Activated naive CD8-positive, alpha-beta T cell treated with anti-CD3 and anti-CD28 coated beads, Interleukin-2, amount 50 U/mL, for 24 hours (primary cell): ENCODE results near the gene CDKL5.

Experiments used
- ATAC-seq: fragments of 150-1000 bp; cut with Tn5 transposase; one replicate; pipeline ENCODE4 v1.10.0; 2021
- DNase-seq: peaks from one replicate; pipeline ENCODE4 v3.0.0; 2021
- H3K27ac Mint-ChIP-seq: one replicate; pipeline ENCODE4 v1.8.0; 2021; ENCODE audit warnings: mild to moderate bottlenecking, mixed read lengths
- H3K27me3 Mint-ChIP-seq: one replicate; pipeline ENCODE4 v1.8.0; 2021; ENCODE audit warnings: mixed read lengths
- H3K36me3 Mint-ChIP-seq: one replicate; pipeline ENCODE4 v1.8.0; 2021; ENCODE audit warnings: low read depth, mixed read lengths
- H3K4me1 Mint-ChIP-seq: one replicate; pipeline ENCODE4 v1.8.0; 2021; ENCODE audit warnings: mixed read lengths
- H3K4me3 Mint-ChIP-seq: one replicate; pipeline ENCODE4 v1.8.0; 2021; ENCODE audit warnings: mild to moderate bottlenecking, moderate library complexity, mixed read lengths
- H3K9me3 Mint-ChIP-seq: one replicate; pipeline ENCODE4 v1.8.0; 2021; ENCODE audit warnings: mixed read lengths

Gene CDKL5

GRCh38 chrX:18619288-18619687 is 193.9 kb downstream of the CDKL5 start:
- DNase-seq (no peak), ATAC-seq (no peak)
- Mint-ChIP-seq H3K4me3 (no peak overlapping the region), H3K27me3 (no peaks in the 10 kb centered on the region), H3K9me3 (no peaks in the 10 kb centered on the region), H3K4me1 (no peaks in the 10 kb centered on the region), H3K27ac (no peak overlapping the region), H3K36me3 (no peaks in the 10 kb centered on the region)

GRCh38 chrX:18620349-18620748 is 194.9 kb downstream of the CDKL5 start:
- Mint-ChIP-seq H3K4me1 (no peaks in the 10 kb centered on the region), H3K27me3 (no peaks in the 10 kb centered on the region), H3K27ac (no peak overlapping the region), H3K4me3 (no peak overlapping the region), H3K36me3 (no peaks in the 10 kb centered on the region), H3K9me3 (no peaks in the 10 kb centered on the region)
- no peak for DNase-seq
- no peak for ATAC-seq

- H3K4me1 Mint-ChIP-seq, result no peaks in the 10 kb centered on the region
- no peak overlapping the region for H3K27ac Mint-ChIP-seq
- no peaks in the 10 kb centered on the region for H3K27me3 Mint-ChIP-seq
- H3K9me3 Mint-ChIP-seq, result no peaks in the 10 kb centered on the region
- no peaks in the 10 kb centered on the region for H3K36me3 Mint-ChIP-seq
- ATAC-seq (no peak), DNase-seq (no peak)
- no peak overlapping the region for H3K4me3 Mint-ChIP-seq
Measured at GRCh38 chrX:18624599-18624998, 199.2 kb downstream of the CDKL5 start.

- Mint-ChIP-seq H3K4me1 (no peaks in the 10 kb centered on the region), H3K36me3 (peaks cover 2% of the 10 kb centered on the region), H3K27ac (no peak overlapping the region), H3K9me3 (no peaks in the 10 kb centered on the region), H3K4me3 (no peak overlapping the region), H3K27me3 (no peaks in the 10 kb centered on the region)
- DNase-seq, result no peak
- ATAC-seq, result no peak
Measured at GRCh38 chrX:18630934-18631333, 205.5 kb downstream of the CDKL5 start.

GRCh38 chrX:18638398-18638797 is 213.0 kb downstream of the CDKL5 start:
- Mint-ChIP-seq H3K4me1 (no peaks in the 10 kb centered on the region), H3K36me3 (peaks cover 2% of the 10 kb centered on the region), H3K27me3 (no peaks in the 10 kb centered on the region), H3K27ac (no peak overlapping the region), H3K9me3 (no peaks in the 10 kb centered on the region), H3K4me3 (no peak overlapping the region)
- DNase-seq (no peak), ATAC-seq (no peak)

- H3K36me3 Mint-ChIP-seq, result no peaks in the 10 kb centered on the region
- no peak overlapping the region for H3K4me3 Mint-ChIP-seq
- H3K27me3 Mint-ChIP-seq, result no peaks in the 10 kb centered on the region
- ATAC-seq, result no peak
- no peak for DNase-seq
- H3K9me3 Mint-ChIP-seq, result no peaks in the 10 kb centered on the region
- no peaks in the 10 kb centered on the region for H3K4me1 Mint-ChIP-seq
- H3K27ac Mint-ChIP-seq, result no peak overlapping the region
Measured at GRCh38 chrX:18639280-18639679, 213.9 kb downstream of the CDKL5 start.

GRCh38 chrX:18640686-18641085 is 215.3 kb downstream of the CDKL5 start:
- ATAC-seq, result no peak
- H3K4me1 Mint-ChIP-seq, result no peaks in the 10 kb centered on the region
- no peak overlapping the region for H3K27ac Mint-ChIP-seq

GRCh38 chrX:18643243-18643642 is 217.8 kb downstream of the CDKL5 start:
- Mint-ChIP-seq H3K27me3 (no peaks in the 10 kb centered on the region), H3K36me3 (no peaks in the 10 kb centered on the region), H3K27ac (no peak overlapping the region), H3K4me1 (no peaks in the 10 kb centered on the region), H3K4me3 (no peak overlapping the region), H3K9me3 (no peaks in the 10 kb centered on the region)
- DNase-seq (no peak), ATAC-seq (no peak)

More at GRCh38 chrX:18640686-18641085, 215.3 kb downstream of the CDKL5 start:
- H3K36me3 Mint-ChIP-seq, result no peaks in the 10 kb centered on the region
- no peaks in the 10 kb centered on the region for H3K27me3 Mint-ChIP-seq
- DNase-seq, result no peak
- H3K9me3 Mint-ChIP-seq, result no peaks in the 10 kb centered on the region
- H3K4me3 Mint-ChIP-seq, result no peak overlapping the region

- ATAC-seq, result no peak
- Mint-ChIP-seq H3K4me3 (no peak overlapping the region), H3K27ac (no peak overlapping the region), H3K36me3 (no peaks in the 10 kb centered on the region), H3K9me3 (no peaks in the 10 kb centered on the region), H3K27me3 (no peaks in the 10 kb centered on the region), H3K4me1 (no peaks in the 10 kb centered on the region)
- DNase-seq, result no peak
Measured at GRCh38 chrX:18643853-18644252, 218.4 kb downstream of the CDKL5 start.

GRCh38 chrX:18647621-18648020 is 222.2 kb downstream of the CDKL5 start:
- no peak overlapping the region for H3K4me3 Mint-ChIP-seq
- no peaks in the 10 kb centered on the region for H3K9me3 Mint-ChIP-seq
- H3K36me3 Mint-ChIP-seq, result no peaks in the 10 kb centered on the region
- ATAC-seq (no peak), DNase-seq (no peak)
- no peaks in the 10 kb centered on the region for H3K4me1 Mint-ChIP-seq
- no peaks in the 10 kb centered on the region for H3K27me3 Mint-ChIP-seq
- H3K27ac Mint-ChIP-seq, result no peak overlapping the region

GRCh38 chrX:18649498-18649951 is 224.1 kb downstream of the CDKL5 start:
- no peaks in the 10 kb centered on the region for H3K27me3 Mint-ChIP-seq
- ATAC-seq (no peak), DNase-seq (no peak)
- no peak overlapping the region for H3K27ac Mint-ChIP-seq
- no peaks in the 10 kb centered on the region for H3K9me3 Mint-ChIP-seq
- H3K36me3 Mint-ChIP-seq, result no peaks in the 10 kb centered on the region
- H3K4me3 Mint-ChIP-seq, result no peak overlapping the region
- no peaks in the 10 kb centered on the region for H3K4me1 Mint-ChIP-seq

- Mint-ChIP-seq H3K4me3 (no peak overlapping the region), H3K4me1 (no peaks in the 10 kb centered on the region), H3K36me3 (no peaks in the 10 kb centered on the region), H3K27ac (no peak overlapping the region), H3K9me3 (no peaks in the 10 kb centered on the region), H3K27me3 (no peaks in the 10 kb centered on the region)
- no peak for ATAC-seq
- DNase-seq, result no peak
Measured at GRCh38 chrX:18650662-18651061, 225.3 kb downstream of the CDKL5 start.

- no peaks in the 10 kb centered on the region for H3K27me3 Mint-ChIP-seq
- DNase-seq (no peak), ATAC-seq (no peak)
- no peaks in the 10 kb centered on the region for H3K36me3 Mint-ChIP-seq
- no peak overlapping the region for H3K27ac Mint-ChIP-seq
- H3K4me3 Mint-ChIP-seq, result no peak overlapping the region
- H3K9me3 Mint-ChIP-seq, result no peaks in the 10 kb centered on the region
- no peaks in the 10 kb centered on the region for H3K4me1 Mint-ChIP-seq
Measured at GRCh38 chrX:18652636-18653035, 227.2 kb downstream of the CDKL5 start.

- no peak for DNase-seq
- Mint-ChIP-seq H3K4me1 (no peaks in the 10 kb centered on the region), H3K27ac (no peak overlapping the region), H3K9me3 (no peaks in the 10 kb centered on the region), H3K4me3 (no peak overlapping the region), H3K27me3 (no peaks in the 10 kb centered on the region), H3K36me3 (no peaks in the 10 kb centered on the region)
- no peak for ATAC-seq
Measured at GRCh38 chrX:18654875-18655836, 229.7 kb downstream of the CDKL5 start.

- H3K36me3 Mint-ChIP-seq, result no peaks in the 10 kb centered on the region
- H3K4me1 Mint-ChIP-seq, result peaks cover 2% of the 10 kb centered on the region
- DNase-seq (no peak), ATAC-seq (no peak)
- no peaks in the 10 kb centered on the region for H3K27me3 Mint-ChIP-seq
- no peak overlapping the region for H3K4me3 Mint-ChIP-seq
- H3K27ac Mint-ChIP-seq, result no peak overlapping the region
- H3K9me3 Mint-ChIP-seq, result no peaks in the 10 kb centered on the region
Measured at GRCh38 chrX:18661273-18661672, 235.9 kb downstream of the CDKL5 start.
